AG10803 (cell line): Measurements from ENCODE around the gene DCTD.
A peak's percentile ranks its signal among the peaks of the same experiment; 100 is the strongest.

Experiments used
- DNase-seq: peaks from one replicate; pipeline ENCODE4 v3.0.0; 2010; ENCODE audit warnings: low read depth
- H3K4me3 ChIP-seq: 2 replicates; pipeline ENCODE4 v1.5.1; 2011; ENCODE audit warnings: mild to moderate bottlenecking, low read length, control low read depth
- TF ChIP-seq, protein P1 (sequence below): conservative IDR thresholded peaks from 2 replicates; pipeline ENCODE4 v1.5.1; 2011; ENCODE audit warnings: mild to moderate bottlenecking, low read length, control low read depth, inconsistent platforms

DCTD gene

DNA sequence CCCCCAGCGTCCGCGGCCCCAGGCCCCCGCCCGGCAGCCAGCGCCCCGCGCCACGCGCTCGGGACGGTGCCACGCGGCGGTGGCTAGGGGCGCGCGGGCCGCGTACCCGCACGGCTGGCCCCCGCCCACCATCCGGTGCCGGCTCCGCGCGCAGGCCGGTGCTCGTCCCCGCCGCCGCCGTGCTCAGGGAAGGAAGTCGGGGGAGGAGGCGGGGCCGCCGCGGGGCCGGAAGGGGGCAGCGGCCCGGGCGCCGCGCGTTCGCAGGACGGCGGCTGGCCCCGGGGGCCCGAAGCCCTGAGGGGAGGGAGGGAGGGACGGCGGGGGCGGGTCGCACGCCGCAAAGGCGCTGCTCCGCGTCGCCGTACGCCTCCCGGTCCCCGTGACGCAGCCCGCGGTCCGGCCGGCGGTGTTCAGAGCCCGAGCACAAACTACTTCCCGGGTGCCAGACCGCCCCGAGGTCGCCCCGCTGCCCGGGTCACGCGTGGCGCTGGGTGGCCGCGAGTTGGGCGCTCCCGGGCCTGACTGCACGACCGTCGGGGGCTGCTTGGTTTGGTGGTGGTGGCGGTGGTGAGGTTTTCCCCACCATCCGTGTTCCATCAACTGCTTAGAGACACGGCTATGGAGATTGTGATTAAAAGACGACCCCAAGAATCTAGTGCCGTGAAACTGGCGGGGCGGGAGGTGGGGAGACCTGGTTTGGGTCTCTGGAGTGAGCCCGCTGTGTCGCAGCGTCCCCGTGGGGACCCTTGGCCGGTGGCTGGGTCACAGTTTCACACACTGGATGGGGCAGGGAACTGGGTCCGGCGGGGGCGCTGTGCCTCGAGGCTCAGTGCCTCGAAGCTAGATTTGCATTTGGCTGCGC, at the start of gene DCTD:
DCTD (minus strand) TSS at position 205 of the 862 bp plus-strand sequence. CDS start 1,818 bp downstream, outside the sequence.
- TF ChIP-seq, protein P1, sequence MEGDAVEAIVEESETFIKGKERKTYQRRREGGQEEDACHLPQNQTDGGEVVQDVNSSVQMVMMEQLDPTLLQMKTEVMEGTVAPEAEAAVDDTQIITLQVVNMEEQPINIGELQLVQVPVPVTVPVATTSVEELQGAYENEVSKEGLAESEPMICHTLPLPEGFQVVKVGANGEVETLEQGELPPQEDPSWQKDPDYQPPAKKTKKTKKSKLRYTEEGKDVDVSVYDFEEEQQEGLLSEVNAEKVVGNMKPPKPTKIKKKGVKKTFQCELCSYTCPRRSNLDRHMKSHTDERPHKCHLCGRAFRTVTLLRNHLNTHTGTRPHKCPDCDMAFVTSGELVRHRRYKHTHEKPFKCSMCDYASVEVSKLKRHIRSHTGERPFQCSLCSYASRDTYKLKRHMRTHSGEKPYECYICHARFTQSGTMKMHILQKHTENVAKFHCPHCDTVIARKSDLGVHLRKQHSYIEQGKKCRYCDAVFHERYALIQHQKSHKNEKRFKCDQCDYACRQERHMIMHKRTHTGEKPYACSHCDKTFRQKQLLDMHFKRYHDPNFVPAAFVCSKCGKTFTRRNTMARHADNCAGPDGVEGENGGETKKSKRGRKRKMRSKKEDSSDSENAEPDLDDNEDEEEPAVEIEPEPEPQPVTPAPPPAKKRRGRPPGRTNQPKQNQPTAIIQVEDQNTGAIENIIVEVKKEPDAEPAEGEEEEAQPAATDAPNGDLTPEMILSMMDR: peak; percentile 47
- H3K4me3 ChIP-seq: peak within 1 kb of the TSS; percentile 72
- DNase-seq: peak; percentile 75

DNA sequence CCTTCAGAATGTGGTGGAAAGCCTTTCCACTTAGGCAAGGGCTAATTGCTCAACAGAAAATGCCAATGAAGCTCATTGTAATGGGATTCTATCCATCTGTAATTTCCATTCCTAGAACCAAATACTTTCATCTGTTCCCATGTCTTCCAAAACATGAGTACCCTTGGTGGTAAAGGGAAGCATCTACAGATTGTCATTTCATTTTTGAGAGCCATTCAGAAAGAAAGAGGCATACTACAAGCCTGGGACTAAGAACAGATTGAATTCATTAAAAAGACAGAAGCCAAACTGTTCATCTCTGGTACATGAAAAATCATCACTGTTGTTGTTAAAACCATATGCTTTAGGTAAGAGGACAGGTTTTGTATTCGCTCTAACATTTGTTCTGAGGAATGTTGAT, 43.6 kb upstream of the DCTD start:
- DNase-seq: peak; percentile 35
- H3K4me3 ChIP-seq: no peak overlapping the region
- TF ChIP-seq, protein P1: no peak

DNA sequence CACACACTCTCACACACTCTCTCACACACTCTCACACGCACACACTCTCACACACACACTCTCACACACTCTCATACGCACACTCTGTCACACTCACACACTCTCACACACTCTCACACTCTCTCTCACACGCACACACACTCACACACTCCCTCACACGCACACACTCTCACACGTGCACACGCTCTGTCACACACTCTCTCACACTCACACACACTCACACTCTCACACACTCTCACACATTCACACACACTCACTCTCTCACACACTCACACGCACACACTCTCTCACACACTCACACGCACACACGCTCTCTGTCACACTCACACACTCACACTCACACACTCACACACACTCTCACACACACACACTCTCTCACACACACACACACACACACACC, 43.0 kb upstream of the DCTD start:
- TF ChIP-seq, protein P1: no peak
- no peak for DNase-seq
- no peak overlapping the region for H3K4me3 ChIP-seq

DNA sequence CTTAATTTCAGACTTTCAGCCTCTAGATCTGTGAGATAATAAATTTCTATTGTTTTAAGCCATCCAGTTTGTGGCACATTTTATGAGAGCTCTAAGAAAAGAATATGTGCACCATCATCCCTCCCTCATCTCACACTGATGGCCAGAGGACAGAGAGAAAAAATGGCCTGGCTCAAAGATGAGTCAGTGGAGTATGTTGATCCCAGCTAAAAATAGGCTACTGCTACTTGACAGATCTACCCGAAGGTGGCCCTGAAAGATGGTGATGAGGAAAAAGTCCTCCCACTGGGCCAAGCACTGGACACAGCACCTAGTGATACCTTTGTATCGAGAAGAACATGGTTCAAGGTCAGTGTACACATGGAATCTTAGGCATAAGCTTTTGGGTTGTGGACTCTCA, 38.2 kb upstream of the DCTD start:
- no peak overlapping the region for H3K4me3 ChIP-seq
- TF ChIP-seq, protein P1: no peak
- peak; percentile 17 for DNase-seq

DNA sequence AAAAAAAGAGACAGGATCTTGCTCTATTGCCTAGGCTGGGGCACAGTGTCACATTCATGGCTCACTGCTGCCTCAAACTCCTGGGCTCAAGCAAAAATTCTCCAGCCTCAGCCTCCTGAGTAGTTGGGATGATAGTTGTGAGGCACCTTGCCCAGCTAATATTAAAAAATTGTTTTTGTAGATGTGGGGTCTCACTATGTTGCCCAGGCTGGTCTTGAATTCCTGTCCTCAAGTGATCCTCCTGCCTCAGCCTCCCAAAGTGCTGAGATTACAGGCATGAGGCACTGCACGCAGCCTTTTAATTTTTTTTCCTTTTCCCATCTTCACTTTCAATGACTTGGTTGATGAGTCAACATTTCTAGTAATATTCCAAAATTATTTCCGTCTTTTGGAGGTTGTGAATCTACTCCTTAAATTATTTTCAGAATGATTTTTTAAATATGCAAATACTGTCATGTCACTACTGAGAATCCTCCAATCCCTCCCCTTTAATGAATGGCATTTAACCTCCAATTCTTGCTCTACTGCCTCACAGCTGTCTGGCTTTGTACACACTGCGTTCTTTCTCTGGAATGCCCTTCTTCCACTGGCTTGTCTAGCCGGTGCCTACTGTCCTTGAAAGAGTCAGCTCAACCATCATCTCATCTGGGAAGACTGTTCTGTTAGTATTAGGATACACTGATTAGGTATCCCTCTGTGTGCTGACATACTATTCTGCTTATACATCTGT, 27.5 kb upstream of the DCTD start:
- H3K4me3 ChIP-seq: no peak overlapping the region
- TF ChIP-seq, protein P1: no peak
- DNase-seq: peak; percentile 29

DNA sequence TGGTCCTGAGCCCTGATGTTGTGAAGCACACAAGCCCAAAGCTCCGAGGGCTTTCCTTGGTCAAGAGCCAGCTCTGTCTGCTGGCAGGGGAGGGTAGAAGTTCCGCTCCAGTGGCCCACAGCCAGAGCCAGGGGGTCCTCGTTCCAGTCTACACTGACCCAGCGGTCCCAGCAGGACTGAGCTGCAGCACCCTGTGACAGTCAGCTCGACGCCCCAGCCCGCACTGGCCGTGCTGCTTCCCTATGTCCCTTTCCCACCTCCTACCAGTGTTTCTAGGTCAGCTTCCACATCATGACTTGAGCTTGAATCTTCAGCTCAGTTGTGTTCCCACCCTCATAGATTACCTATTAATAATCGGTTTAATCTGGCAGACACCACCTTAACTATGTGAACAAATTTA, 22.5 kb upstream of the DCTD start:
- no peak for DNase-seq
- TF ChIP-seq, protein P1: no peak
- H3K4me3 ChIP-seq: no peak overlapping the region
